ENCODE results near the gene C18orf63.

C18orf63 gene

GRCh38 chr18:74331404-74331803 is 15.8 kb downstream of the C18orf63 start:
- Histone ChIP-seq H3K79me2 (ENCODE audit: insufficient read depth, low read length) (no peaks in the 10 kb centered on the region), H3F3A (ENCODE audit: insufficient read depth) (no peaks in the 10 kb centered on the region), H3K27ac (ENCODE audit: low read depth, low read length) (no peak overlapping the region), H3K27me3 (ENCODE audit: low read length) (no peaks in the 10 kb centered on the region), H2AFZ (ENCODE audit: low read depth, low read length, severe bottlenecking) (no peak overlapping the region), H3K9me2 (replicated peaks; ENCODE audit: insufficient read depth, low read length) (no peaks in the 10 kb centered on the region), H3K9me3 (ENCODE audit: insufficient read depth, low read length) (no peaks in the 10 kb centered on the region), H4K20me1 (ENCODE audit: low read depth, low read length) (no peaks in the 10 kb centered on the region), H3K4me3 (ENCODE audit: insufficient read depth, low read length, poor library complexity, severe bottlenecking) (no peak overlapping the region), H3K36me3 (ENCODE audit: low read length) (no peaks in the 10 kb centered on the region), H3K4me2 (ENCODE audit: low read depth, low read length, poor library complexity, severe bottlenecking) (no peak overlapping the region), H3K9ac (ENCODE audit: low read length) (no peak overlapping the region)
- TF ChIP-seq CTCF (IDR thresholded peaks at IDR 0.05; ENCODE audit: insufficient read depth, low read length, poor library complexity, severe bottlenecking) (no peak), EZH2phosphoT487 (conservative IDR thresholded peaks at IDR 0.05; ENCODE audit: low read length) (no peak)

GRCh38 chr18:74333091-74333490 is 17.5 kb downstream of the C18orf63 start:
- H3K9me3 ChIP-seq (ENCODE audit: insufficient read depth, low read length): no peaks in the 10 kb centered on the region

GRCh38 chr18:74334242-74334893 is 18.7 kb downstream of the C18orf63 start:
- Histone ChIP-seq H3F3A (ENCODE audit: insufficient read depth) (no peaks in the 10 kb centered on the region), H3K4me3 (ENCODE audit: insufficient read depth, low read length, poor library complexity, severe bottlenecking) (no peak overlapping the region), H3K9me3 (ENCODE audit: insufficient read depth, low read length) (no peaks in the 10 kb centered on the region), H3K4me2 (ENCODE audit: low read depth, low read length, poor library complexity, severe bottlenecking) (no peak overlapping the region), H3K27ac (ENCODE audit: low read depth, low read length) (no peak overlapping the region), H3K79me2 (ENCODE audit: insufficient read depth, low read length) (no peaks in the 10 kb centered on the region), H4K20me1 (ENCODE audit: low read depth, low read length) (no peaks in the 10 kb centered on the region), H3K36me3 (ENCODE audit: low read length) (no peaks in the 10 kb centered on the region), H3K9me2 (replicated peaks; ENCODE audit: insufficient read depth, low read length) (no peaks in the 10 kb centered on the region), H2AFZ (ENCODE audit: low read depth, low read length, severe bottlenecking) (no peak overlapping the region), H3K9ac (ENCODE audit: low read length) (no peak overlapping the region), H3K27me3 (ENCODE audit: low read length) (no peaks in the 10 kb centered on the region)
- TF ChIP-seq CTCF (IDR thresholded peaks at IDR 0.05; ENCODE audit: insufficient read depth, low read length, poor library complexity, severe bottlenecking) (no peak), EZH2phosphoT487 (conservative IDR thresholded peaks at IDR 0.05; ENCODE audit: low read length) (no peak)

More at GRCh38 chr18:74333091-74333490, 17.5 kb downstream of the C18orf63 start:
- H3K27ac ChIP-seq (ENCODE audit: low read depth, low read length): no peak overlapping the region
- H3F3A ChIP-seq (ENCODE audit: insufficient read depth): no peaks in the 10 kb centered on the region
- H3K79me2 ChIP-seq (ENCODE audit: insufficient read depth, low read length): no peaks in the 10 kb centered on the region
- H3K4me2 ChIP-seq (ENCODE audit: low read depth, low read length, poor library complexity, severe bottlenecking): no peak overlapping the region
- no peak overlapping the region for H2AFZ ChIP-seq (ENCODE audit: low read depth, low read length, severe bottlenecking)
- H4K20me1 ChIP-seq (ENCODE audit: low read depth, low read length): no peaks in the 10 kb centered on the region
- H3K9ac ChIP-seq (ENCODE audit: low read length): no peak overlapping the region
- TF ChIP-seq CTCF (IDR thresholded peaks at IDR 0.05; ENCODE audit: insufficient read depth, low read length, poor library complexity, severe bottlenecking) (no peak), EZH2phosphoT487 (conservative IDR thresholded peaks at IDR 0.05; ENCODE audit: low read length) (no peak)
- no peaks in the 10 kb centered on the region for H3K9me2 ChIP-seq (replicated peaks; ENCODE audit: insufficient read depth, low read length)
- no peaks in the 10 kb centered on the region for H3K36me3 ChIP-seq (ENCODE audit: low read length)
- H3K4me3 ChIP-seq (ENCODE audit: insufficient read depth, low read length, poor library complexity, severe bottlenecking): no peak overlapping the region
- H3K27me3 ChIP-seq (ENCODE audit: low read length): no peaks in the 10 kb centered on the region

All from SU-DHL-6 (cell line).